Measurements from ENCODE around the gene GRK2. TPM values are rescaled to one million over a fixed set of nuclear protein-coding genes. Genes with fewer than 3 reads are reported as not detected.

Gene GRK2
- 21.3 to 34.9 TPM (median 32.5 TPM) in 5 replicates for total RNA-seq (2022; extraction: Qiagen RNA extraction)

GRCh38 chr11:67266449-67267187 is at the start of gene GRK2:
TSS of gene GRK2 (plus strand) at chr11:67266473. CDS start at chr11:67266700, 227 bp downstream.

DNA sequence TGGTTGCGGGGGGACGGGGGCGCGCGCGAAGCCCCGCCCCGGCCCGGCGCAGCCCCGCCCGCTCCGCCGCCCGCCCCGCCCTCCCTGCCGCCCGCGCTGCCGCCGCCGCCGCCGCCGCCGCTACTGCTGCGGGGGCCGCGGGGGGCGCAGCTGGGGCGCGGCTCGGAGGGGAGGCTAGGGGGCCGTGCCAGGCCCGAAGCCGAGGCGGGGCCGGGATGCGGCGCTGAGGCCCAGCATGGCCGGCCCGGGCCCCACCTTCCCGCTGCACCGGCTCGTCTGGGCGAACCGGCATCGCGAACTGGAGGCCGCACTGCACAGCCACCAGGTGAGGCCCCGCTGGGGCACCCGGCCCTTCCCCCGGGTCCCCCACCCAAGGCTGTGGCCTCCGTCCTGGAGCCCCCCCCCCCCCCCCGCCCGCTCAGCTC is 23.0 kb downstream of the GRK2 start, which contains the start of gene ANKRD13D:
Gene ANKRD13D (plus strand): TSS at position 78 of the 425 bp plus-strand sequence. CDS start 158 bp downstream, at position 236.

GRCh38 chr11:67303132-67303834 is 37.0 kb downstream of the GRK2 start, which contains the start of gene SSH3:
TSS of gene SSH3 (plus strand) at chr11:67303530. CDS start at chr11:67303626, 96 bp downstream.

Other genes with a start within 250 kb of the GRK2 start
- gene SYT12, start 243.3 kb upstream of the GRK2 start, total RNA-seq (2022; extraction: Qiagen RNA extraction): 13.7 to 23.4 TPM (median 22.3 TPM) in 5 replicates
- 31.4 to 50.8 TPM (median 45.6 TPM) in 5 replicates for gene RHOD, start 209.6 kb upstream of the GRK2 start, total RNA-seq (2022; extraction: Qiagen RNA extraction)
- 36.1 to 51.0 TPM (median 47.4 TPM) in 5 replicates for gene KDM2A, start 147.2 kb upstream of the GRK2 start, total RNA-seq (2022; extraction: Qiagen RNA extraction)
- gene ANKRD13D, start 22.8 kb downstream of the GRK2 start, total RNA-seq (2022; extraction: Qiagen RNA extraction): 13.3 to 25.0 TPM (median 22.5 TPM) in 5 replicates
- gene SSH3, start 37.1 kb downstream of the GRK2 start, total RNA-seq (2022; extraction: Qiagen RNA extraction): 16.4 to 20.9 TPM (median 18.4 TPM) in 5 replicates
- gene POLD4, start 87.1 kb downstream of the GRK2 start, total RNA-seq (2022; extraction: Qiagen RNA extraction): 172 to 195 TPM (median 183 TPM) in 5 replicates
- gene CLCF1, start 107.1 kb downstream of the GRK2 start, total RNA-seq (2022; extraction: Qiagen RNA extraction): 28.8 to 36.7 TPM (median 32.5 TPM) in 5 replicates
- gene RAD9A, start 125.5 kb downstream of the GRK2 start, total RNA-seq (2022; extraction: Qiagen RNA extraction): 17.4 to 25.4 TPM (median 23.1 TPM) in 5 replicates
- 264 to 298 TPM (median 276 TPM) in 5 replicates for gene PPP1CA, start 135.4 kb downstream of the GRK2 start, total RNA-seq (2022; extraction: Qiagen RNA extraction)
- 0.07 to 0.22 TPM (median 0.12 TPM) in 4 of 5 replicates, not detected in the other for gene TBC1D10C, start 137.6 kb downstream of the GRK2 start, total RNA-seq (2022; extraction: Qiagen RNA extraction)
- gene CARNS1, start 149.2 kb downstream of the GRK2 start, total RNA-seq (2022; extraction: Qiagen RNA extraction): 0.03 to 0.16 TPM (median 0.11 TPM) in 5 replicates
- gene RPS6KB2, start 162.0 kb downstream of the GRK2 start, total RNA-seq (2022; extraction: Qiagen RNA extraction): 37.3 to 50.0 TPM (median 48.8 TPM) in 5 replicates
- gene PTPRCAP, start 171.2 kb downstream of the GRK2 start, total RNA-seq (2022; extraction: Qiagen RNA extraction): 0.18 to 0.39 TPM (median 0.28 TPM) in 5 replicates
- 42.1 to 61.9 TPM (median 59.9 TPM) in 5 replicates for gene CORO1B, start 177.0 kb downstream of the GRK2 start, total RNA-seq (2022; extraction: Qiagen RNA extraction)
- 0.07 TPM in 1 of 5 replicates, not detected in the others for gene GPR152, start 186.3 kb downstream of the GRK2 start, total RNA-seq (2022; extraction: Qiagen RNA extraction)
- gene CABP4, start 188.9 kb downstream of the GRK2 start, total RNA-seq (2022; extraction: Qiagen RNA extraction): not detected in 5 replicates
- gene TMEM134, start 202.8 kb downstream of the GRK2 start, total RNA-seq (2022; extraction: Qiagen RNA extraction): 37.1 to 67.8 TPM (median 58.9 TPM) in 5 replicates
- gene AIP, start 216.6 kb downstream of the GRK2 start, total RNA-seq (2022; extraction: Qiagen RNA extraction): 40.6 to 43.2 TPM (median 43.0 TPM) in 5 replicates
- 21.8 to 40.9 TPM (median 38.0 TPM) in 5 replicates for gene PITPNM1, start 238.9 kb downstream of the GRK2 start, total RNA-seq (2022; extraction: Qiagen RNA extraction)
- gene CDK2AP2, start 241.7 kb downstream of the GRK2 start, total RNA-seq (2022; extraction: Qiagen RNA extraction): 57.8 to 84.5 TPM (median 82.5 TPM) in 5 replicates